ENCODE measurements around the gene C1QL1.
A peak's percentile ranks its signal among the peaks of the same experiment; 100 is the strongest.

Gene C1QL1

DNA sequence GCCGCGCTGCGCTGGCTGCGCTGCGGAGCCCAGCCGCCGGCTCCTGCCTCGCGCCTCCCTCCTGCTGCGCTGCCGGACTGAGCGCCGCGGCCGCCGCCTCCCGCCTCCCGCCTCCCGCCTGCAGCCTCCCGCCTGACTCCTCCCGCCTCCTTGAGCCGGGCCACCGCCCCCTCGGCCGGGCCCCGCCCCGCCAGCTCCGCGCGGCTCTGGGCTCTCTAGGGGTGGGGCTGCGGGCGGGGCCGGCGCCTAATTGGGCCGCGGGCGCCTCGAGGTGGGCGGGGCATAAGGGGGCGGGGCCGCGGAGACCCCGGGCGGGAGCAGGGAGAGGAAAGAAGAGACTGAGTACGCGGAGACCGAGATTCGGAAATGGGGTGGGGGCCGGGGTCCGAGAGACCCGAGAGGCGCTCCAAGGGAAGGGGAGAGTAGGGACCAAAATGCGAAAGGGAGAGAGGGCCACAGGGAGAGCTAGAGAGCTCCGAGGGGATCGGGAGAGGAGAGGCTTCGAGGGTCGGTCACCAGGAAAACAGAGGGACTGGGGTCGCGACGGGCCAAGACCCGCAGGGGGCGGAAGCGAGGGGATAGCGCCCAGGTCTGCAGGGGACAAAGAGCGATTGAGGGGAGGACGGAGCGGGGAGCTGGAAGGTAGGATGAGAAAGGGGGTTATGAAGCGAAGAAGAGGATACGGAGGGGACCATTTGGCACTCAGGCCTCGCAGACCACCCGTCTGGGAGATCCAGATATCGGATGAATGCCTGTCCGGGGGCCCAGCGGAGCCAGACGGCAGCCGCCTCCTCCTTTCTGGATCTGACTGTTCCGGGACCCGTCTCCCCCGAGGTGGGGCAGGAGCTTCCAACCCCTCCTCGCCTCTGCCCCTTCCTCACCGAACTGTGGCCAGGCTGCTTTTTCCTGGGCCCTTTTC is at the start of gene C1QL1:
Gene C1QL1, minus strand, starts transcription at position 79 of the 919 bp plus-strand sequence. CDS start 255 bp downstream, outside the sequence.
- no peak within 1 kb of the TSS for H3K27ac ChIP-seq
- peak; percentile 10 for DNase-seq (ENCODE audit: low read depth, low spot score)

DNA sequence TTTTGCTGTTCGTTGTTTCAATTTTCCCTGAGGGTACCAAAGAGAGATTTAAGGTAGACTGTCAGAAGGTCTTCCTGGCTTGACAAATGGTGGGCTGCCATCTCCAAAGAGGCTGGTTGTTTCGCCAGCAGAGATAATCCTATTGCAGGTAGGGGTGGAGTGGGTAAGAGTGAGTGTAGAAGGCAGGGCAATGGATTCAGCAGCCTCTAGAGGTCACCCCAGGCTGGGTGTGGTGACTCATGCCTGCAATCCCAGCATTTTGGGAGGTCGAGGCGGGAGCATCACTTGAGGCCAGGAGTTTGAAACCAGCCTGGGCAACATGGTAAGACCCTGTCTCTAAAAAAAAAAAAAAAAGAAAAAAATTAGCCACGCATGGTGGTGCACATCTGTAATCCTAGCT is 48.7 kb upstream of the C1QL1 start:
- no peak for DNase-seq (ENCODE audit: low read depth, low spot score)
- H3K27ac ChIP-seq = no peak overlapping the region

GRCh38 chr17:45016237-45016636 is 48.1 kb upstream of the C1QL1 start:
- H3K27ac ChIP-seq = no peak overlapping the region
- no peak for DNase-seq (ENCODE audit: low read depth, low spot score)

DNA sequence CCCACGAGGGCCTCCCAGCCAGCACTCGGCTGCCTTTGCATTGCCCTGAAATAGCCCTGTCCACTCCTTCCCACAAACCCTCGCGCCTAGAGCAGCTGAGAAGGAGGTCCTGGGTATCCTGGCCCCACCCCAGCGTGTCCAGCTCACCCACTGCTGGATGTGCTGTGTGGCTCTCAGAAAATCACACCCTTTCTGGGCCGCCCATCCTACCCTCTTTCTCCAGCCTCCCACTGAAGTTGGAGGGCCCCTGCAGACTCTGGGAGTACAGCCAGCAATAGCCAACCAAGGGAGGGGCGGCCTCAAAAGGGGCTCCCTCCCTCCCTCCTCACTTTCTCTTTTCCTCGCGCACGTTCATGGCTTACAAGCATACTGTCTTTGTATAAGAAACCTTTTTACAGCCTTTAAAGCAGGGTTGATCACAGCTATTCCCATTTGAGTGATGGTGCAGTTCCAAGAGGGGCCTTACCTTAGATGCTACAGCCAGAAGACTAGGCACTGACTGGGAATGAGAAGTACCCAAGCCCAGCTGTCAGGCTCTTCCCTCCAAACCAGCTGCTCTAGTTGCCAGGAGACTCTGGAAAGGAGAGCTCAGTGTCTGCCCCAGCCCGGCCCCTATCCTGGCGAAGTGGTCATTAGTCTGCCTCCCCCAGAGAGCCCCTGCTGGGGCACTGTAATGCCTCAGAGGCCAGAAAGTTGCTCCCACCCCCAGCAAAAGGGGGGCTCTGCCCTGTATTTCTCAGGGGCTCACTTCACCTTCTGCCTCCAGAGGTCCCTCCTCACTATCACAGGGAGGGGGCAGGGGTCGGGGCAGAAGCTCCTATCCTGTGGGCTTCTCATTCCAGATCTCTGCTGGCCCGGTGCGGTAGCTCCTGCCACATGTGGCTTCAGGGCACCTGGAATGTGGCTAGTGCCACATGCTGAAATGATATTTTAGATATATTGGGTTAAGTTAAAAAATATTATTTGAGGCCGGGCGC is 45.2 kb upstream of the C1QL1 start:
- H3K27ac ChIP-seq = no peak overlapping the region
- no peak for DNase-seq (ENCODE audit: low read depth, low spot score)

DNA sequence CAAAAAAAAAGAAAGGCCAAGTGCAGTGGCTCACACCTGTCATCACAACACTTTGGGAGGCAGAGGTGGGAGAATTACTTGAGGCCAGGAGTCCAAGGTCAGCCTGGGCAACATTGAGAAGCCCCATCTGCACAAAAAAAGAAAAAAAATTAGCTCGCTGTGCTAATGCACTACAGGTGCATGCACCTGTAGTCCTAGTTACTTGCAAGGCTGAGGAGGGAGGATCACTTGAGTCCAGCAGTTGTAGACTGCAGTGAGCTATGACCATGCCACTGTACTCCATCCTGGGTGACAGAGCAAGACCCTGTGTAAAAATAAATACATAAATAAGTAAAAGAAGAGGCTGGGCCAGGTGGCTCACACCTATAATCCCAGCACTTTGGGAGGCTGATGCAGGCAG is 43.7 kb upstream of the C1QL1 start:
- no peak overlapping the region for H3K27ac ChIP-seq
- DNase-seq (ENCODE audit: low read depth, low spot score) = no peak

- H3K27ac ChIP-seq = no peak overlapping the region
- DNase-seq (ENCODE audit: low read depth, low spot score) = no peak
Observed at GRCh38 chr17:45009676-45010467, 41.8 kb upstream of the C1QL1 start.

DNA sequence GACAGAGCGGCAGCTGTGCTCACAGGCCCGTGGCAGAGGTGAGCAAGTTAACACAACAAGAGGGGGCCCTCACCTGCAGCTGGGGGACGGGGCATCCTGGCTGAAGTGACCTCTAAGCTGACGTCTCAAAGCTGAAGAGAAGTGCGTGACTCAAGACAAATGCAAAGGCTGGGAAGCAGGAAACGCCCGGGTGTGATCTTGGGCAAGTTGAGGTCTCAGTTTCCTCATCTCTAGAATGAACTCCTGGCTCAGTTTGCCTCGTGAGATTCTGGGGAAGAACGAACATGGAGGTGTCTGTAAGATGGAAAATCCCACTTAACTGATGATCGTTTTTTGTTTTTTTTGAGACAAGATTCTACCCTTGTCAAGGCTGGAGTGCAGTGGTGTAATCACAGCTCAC is 40.1 kb upstream of the C1QL1 start:
- no peak for DNase-seq (ENCODE audit: low read depth, low spot score)
- H3K27ac ChIP-seq = no peak overlapping the region

DNA sequence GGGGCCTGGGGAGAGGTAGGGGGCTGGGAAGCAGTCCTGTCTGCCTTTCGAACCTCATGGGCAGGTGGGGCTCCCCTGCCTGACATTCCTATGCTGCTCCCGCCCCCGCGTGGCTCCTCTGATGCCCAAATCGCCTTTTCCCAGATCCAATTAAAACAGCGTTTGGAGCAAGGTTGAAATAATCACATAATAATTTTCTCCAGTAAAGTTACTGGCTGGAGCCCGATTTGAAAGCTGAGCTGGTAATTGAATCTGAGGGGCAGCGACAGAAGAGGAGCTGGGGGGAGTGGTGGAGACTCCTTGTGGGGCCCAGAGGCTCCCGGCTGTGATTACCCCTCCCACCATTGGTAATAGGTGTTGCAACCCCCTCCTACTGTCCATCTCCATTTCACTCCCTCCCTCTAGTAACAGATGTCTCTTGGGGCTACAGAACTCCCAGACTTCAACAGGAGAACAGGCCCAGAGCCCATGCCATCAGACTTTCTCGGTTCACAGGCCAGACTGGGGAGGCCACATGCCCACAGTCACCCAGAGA is 38.9 kb upstream of the C1QL1 start:
- DNase-seq (ENCODE audit: low read depth, low spot score) = no peak
- H3K27ac ChIP-seq = no peak overlapping the region

DNA sequence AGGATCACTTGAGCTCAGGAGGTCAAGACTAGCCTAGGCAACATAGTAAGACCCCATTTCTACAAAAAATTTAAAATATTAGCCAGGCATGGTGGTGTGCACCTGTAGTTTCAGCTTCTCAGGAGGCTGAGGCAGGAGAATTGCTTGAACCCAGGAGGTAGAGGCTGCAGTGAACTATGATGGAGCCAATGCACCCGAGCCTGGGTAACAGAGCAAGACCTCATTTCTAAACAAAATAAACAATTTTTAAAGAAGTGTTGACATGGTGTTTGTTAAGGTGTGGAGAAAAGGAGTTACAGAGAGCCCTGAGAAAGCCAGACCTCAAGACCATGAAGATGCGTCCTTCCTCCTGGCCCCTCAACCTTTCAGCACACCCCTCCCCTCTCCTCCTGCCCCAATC is 37.6 kb upstream of the C1QL1 start:
- DNase-seq (ENCODE audit: low read depth, low spot score) = no peak
- H3K27ac ChIP-seq = no peak overlapping the region

GRCh38 chr17:45004388-45004787 is 36.3 kb upstream of the C1QL1 start:
- no peak for DNase-seq (ENCODE audit: low read depth, low spot score)
- H3K27ac ChIP-seq = no peak overlapping the region

- DNase-seq (ENCODE audit: low read depth, low spot score) = no peak
- no peak overlapping the region for H3K27ac ChIP-seq
Observed at GRCh38 chr17:45003877-45004276, 35.8 kb upstream of the C1QL1 start.

DNA sequence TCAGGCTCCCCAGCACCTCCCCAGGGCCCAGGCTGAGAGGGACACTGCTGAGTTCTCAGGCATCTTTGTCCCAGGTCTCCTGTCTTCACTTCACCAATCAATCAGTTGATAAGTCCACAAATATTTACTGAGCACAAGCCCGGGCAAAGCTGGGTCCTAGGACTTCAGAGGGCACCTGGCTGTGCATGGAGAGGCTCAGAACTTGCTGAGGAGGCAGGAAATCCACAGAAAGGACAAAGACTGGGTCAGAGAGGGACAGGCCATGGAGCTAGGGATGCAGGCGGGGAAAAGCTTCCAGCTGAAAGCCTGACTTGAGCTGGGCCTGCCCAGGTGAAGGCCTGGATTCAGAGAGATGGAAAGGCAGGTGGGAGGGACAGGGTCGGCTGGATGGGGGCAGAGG is 33.2 kb upstream of the C1QL1 start:
- no peak overlapping the region for H3K27ac ChIP-seq
- no peak for DNase-seq (ENCODE audit: low read depth, low spot score)

- no peak for DNase-seq (ENCODE audit: low read depth, low spot score)
- no peak overlapping the region for H3K27ac ChIP-seq
Observed at GRCh38 chr17:44999433-44999832, 31.3 kb upstream of the C1QL1 start.

DNA sequence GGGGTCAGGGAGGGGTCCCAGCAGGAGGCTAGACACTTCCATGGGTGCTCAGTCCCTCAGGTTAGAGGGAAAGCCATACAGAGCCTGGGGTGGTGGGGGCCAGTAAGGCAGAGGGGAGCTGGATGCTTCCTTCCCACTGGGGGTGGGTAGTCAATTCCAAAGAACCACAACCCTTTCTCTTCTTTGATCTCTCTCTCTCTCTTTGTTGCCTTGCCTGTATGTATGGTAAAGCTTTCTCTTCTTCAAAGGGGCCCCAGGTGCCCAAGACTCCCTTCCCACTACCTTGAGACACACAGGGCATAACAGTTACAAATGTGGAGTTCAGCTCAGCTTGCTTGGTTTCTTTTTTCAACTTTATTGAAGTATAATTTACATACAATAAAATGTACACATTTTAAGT is 30.5 kb upstream of the C1QL1 start:
- DNase-seq (ENCODE audit: low read depth, low spot score) = no peak

DNA sequence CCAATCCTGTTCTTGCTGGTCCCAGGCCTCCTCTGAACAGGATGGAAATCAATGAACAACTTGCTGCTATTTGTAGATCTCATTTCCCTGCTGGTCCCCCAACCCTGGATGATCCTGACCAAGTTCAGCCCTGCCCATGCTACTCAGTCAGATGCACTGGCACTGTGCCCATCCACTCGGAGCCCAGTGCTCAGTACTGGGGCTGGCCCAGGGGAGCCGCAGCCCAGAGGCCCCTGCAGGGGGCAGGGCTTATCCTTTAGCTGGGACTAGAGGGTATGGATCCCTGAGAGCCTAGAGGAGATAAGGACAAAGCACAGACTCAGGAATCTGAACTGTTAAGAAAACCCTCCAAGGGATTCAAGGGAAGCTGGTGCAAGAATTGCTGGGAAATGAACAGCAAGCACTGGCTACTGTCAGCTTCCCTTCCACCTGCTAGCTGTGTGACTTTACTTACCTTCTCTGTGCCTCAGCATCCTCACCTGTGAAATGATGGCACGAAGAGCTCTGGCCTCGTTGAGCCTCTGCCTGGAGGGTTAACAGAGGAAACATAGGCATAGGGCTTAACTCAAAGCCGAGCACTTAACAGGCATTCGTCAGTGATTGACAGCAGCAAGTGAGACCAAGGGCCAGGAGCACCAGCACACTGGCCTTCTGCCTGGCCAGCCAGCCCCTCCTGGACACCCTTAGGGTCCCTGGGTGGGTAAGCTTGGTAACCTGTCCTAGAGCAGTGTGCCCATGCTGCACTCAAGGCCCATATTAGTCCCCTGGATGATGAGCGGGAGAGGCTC is 29.8 kb upstream of the C1QL1 start:
- H3K27ac ChIP-seq = no peak overlapping the region
- DNase-seq (ENCODE audit: low read depth, low spot score) = no peak

More for the DNA sequence above, 30.5 kb upstream of the C1QL1 start:
- H3K27ac ChIP-seq = no peak overlapping the region

GRCh38 chr17:44996304-44996703 is 28.2 kb upstream of the C1QL1 start:
- H3K27ac ChIP-seq = no peak overlapping the region
- no peak for DNase-seq (ENCODE audit: low read depth, low spot score)

DNA sequence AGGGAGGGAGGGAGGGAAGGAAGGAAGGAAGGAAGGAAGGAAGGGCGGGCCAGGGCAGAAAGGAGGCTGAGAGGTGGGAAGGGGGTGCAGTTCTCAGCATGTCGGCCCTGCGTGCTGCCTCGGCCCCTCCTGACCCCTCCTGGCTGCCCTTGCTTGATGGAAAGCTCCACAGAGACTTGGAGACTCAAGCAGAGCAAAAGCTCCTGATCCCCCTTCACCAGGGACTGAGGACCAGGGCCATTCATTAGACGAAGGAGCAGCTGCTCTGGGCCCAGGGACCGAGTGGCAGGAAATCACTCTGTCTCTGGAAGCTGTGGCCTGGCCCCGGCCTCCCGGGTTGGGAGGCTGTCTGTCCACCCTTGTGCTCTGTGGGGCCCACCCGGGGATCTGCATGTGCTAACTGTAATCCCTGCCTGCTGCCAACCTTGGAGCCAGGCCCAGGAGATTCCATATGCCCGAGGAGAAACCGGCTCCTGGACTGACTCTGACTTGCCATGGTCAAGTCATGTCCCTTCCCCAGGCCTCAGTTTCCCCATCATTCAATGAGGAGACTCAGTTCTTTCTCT is 27.4 kb upstream of the C1QL1 start:
- DNase-seq (ENCODE audit: low read depth, low spot score) = no peak
- no peak overlapping the region for H3K27ac ChIP-seq

DNA sequence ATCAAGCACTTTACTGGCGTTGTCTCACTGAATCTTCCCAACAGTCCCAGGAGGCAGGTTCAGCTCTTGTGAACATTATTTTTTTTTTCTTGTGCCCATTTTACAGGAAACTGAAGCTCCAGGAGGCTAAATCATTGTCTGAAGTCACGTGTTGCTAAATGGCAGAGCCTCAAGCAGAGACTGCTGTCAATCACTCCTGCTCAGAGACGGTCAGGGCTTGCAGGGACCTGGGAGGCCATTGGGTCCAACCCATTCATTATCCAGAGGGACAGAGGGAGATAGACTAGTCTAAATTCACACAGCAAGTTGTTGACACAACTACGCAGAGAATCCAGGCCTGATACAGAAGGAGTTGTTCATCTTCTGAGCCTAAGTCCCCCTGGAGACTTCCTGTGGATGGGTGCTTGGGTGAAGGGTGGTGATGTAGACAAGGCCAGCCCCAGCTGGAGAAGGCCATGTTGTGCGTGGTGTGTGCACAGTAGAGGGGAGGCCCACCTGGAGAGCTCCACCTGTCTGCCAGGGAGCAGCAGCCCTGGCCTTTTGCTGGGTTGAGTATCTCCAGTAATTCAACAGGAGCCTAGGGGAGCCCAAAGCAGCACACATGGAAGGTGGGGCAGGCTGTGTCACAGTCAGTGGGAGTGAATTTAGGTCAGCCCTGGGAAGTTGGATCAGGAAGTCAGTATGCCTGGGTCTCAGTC is 24.3 kb upstream of the C1QL1 start:
- H3K27ac ChIP-seq = no peak overlapping the region
- DNase-seq (ENCODE audit: low read depth, low spot score) = no peak

All from epithelial cell of prostate (primary cell).